GM18858 (cell line): Measurements from ENCODE around the gene SOX10.
"Not testable (repeated sequence)": the region's sequence is repeated elsewhere in the genome, so short reads cannot be mapped to it uniquely, and the experiment has no call there.

Experiments
- ATAC-seq: cut with Tn5 transposase; IDR thresholded peaks from one replicate; pipeline ENCODE4 v1.9.1; 2021; ENCODE audit not compliant: unreplicated experiment

Gene SOX10

GRCh38 chr22:37986371-37986770 is 2.0 kb upstream of the SOX10 start:
- ATAC-seq, result no peak

GRCh38 chr22:37985751-37986281 is 1.5 kb upstream of the SOX10 start:
- ATAC-seq, result no peak

DNA sequence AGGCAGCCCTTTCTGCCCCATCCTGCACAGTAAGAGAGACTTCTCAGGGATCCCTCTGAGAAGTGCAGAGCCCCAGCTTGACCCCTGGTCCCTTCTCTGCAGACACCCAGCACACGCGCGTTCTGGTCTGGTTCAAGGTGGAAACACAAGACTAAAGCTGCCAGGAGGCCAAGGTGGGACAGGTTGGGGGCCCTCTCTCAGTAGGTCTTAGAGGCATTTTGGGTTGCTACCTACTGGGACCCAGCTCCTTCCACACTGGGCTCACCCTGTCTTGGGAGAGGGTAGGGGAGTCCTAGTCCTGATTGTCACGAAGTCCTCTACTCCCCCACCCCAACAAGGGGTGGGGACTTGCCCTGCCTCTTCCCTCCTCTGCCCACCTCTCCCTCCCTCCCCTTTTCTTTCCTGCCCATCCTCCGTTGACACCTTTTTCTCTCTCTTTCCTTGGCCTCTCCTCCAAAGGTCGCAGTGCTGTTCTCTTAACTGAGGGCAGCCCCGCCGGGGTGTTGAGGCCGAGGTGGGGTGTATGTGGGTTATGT is 763 bp upstream of the SOX10 start:
- ATAC-seq, result no peak

DNA sequence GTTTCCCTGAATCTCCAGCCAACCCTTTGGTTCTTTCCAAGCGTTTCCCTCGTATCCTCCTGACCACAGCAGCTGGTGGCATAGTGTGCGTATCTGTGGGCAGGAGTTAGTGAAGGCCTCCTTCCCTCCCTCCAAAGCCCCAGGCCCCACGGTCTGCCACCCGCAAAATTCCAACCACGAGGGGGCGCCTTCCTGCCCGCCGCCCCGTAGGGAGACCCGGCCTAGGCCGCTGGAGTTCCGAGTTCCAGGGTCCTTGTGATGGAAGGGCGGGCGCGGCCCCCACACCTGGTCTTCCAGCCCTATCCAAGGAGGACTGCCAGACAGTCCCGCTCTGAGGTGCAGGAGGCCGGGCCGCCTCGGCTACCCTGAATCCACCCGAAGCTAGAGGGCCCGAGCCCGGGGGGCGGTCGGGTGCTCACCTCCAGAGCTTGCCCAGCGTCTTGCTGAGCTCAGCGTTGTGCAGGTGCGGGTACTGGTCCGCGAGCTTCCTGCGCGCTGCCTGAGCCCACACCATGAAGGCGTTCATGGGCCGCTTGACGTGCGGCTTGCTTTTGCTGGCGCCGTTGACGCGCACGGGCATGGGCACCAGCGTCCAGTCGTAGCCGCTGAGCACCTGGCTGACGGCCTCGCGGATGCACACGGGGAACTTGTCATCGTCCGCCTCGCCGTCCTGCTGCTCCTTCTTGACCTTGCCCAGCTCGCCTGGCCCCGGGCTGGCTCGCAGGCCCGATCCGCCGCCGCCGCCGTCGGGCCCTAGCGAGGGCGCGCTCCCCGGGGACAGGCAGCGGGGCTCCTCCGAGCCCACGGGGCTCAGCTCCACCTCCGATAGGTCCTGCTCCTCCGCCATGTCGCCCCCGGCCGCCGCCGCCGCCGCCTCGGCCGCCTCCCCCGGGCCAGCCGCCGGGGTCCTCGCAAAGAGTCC is 1.2 kb downstream of the SOX10 start:
- no peak for ATAC-seq

DNA sequence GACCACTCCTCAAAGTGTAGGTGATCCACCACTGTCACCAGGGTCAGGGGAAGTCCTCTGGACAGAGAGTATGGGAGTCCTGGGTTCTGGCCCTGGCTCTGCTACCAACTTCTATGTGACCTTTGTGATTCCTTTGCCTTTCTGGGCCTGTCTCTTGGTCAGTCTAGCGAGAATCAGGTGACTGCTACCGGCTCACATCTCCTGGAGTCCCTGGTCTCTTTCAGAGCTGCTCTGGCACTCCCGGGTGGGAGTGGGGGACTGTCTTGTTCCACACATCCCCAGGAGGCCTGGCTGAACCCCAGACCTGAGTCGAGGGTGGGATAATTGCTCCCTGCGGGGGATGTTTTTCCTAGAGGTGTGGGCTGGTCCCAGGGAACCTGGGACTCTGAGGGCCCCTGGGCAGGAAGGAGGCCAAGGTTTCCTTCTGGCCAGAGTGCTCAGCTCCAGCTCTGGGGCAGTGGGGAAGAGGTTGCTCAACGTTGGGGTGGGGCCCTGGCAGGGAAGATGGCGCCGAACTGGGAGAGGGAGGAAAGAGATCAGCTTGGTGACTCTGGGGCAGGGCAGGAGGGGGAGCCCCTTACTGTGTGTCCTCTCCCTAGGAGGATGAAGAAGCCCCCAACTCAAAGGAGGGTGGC is 2.1 kb downstream of the SOX10 start:
- ATAC-seq, result no peak

DNA sequence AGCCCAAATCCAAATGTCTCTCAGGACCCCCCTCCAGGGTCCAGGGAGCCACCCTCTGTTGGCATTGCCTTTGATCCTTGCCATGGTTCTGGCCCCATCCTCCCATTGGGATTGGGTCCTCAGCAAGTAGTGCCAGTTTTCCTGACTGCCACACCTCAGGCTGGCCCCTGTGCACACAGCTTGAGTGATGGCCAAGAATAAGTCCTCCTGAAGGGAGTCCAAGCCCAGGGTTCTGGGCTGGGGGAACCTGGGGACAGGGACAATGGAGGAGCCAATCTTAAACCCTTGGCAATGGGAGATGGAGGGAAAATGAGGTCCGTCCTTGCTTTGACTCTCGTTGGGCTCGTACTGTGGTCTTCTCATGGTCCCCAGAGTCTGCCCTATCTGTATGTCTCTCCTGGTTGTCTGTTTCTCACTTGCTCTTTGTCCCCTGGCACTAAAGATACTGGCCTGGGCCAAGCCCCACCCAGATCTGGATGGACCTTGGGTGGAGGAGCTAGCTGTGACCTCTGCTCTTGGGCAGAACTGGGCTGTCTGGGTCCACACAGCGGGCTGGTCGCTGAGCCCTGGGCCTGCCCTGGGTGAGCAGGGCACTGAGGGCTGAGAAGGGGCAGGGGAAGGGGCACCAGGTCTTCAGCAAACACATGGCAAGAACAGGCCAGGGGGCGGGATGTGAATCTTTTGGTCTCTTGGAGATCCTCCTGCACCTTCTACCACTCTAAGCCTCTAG is 2.9 kb downstream of the SOX10 start:
- ATAC-seq, result no peak

DNA sequence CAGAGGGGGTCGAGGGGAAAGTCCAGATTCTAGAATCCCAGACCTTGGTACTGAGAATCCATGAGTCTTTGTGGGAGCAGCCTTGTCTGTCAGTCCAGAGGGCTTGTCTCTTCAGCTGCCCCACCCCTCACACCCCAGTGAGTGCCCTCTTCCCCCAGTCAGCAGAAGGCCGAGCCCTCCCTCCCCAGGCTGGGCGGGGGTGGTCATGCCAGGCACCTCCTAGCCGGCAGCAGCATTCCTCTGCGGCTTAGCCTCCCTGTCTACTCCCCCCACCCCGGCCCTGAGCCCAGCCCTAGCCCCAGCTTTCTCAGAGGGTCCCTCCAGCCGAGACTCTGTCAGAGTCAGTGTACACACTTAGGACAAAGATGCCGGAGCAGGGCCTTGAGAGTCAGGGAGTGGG is 4.6 kb downstream of the SOX10 start:
- ATAC-seq, result no peak

GRCh38 chr22:37976547-37976946 is 7.8 kb downstream of the SOX10 start:
- ATAC-seq, result no peak

DNA sequence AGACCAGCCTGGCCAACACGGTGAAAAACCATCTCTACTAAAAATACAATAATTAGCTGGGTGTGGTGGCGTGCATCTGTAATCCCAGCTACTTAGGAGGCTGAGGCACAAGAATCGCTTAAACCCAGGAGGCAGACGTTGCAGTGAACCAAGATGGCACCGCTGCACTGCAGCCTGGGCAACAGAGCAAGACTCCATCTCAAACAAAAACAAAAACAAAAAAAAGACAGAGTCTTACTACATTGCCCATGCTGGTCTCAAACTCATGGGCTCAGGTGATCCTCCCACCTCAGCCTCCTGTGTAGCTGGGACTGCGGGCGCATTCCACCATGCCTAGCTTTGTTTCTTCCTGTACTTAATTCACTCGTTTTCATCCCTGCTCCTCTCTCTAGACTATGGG is 8.3 kb downstream of the SOX10 start:
- ATAC-seq, result not testable (repeated sequence)

DNA sequence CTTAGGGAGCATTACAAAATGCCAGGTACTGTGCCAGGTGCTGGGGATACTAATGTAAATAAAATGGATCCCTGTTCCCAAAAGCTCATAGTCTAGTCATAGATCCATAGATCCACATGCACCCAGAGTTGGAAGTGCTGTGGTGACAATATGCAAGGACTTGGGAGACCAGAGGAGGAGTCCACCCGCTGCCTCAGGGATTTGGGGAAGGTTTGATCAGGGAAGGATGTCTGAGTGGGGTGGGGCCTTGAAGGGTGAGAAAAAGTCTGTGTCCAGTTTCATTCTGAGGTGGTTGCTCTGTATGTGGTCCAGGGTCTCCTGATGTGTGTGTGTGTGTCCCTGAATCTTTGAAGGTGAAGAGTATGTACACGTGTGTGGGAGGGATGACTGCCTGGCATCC is 9.2 kb downstream of the SOX10 start:
- no peak for ATAC-seq

DNA sequence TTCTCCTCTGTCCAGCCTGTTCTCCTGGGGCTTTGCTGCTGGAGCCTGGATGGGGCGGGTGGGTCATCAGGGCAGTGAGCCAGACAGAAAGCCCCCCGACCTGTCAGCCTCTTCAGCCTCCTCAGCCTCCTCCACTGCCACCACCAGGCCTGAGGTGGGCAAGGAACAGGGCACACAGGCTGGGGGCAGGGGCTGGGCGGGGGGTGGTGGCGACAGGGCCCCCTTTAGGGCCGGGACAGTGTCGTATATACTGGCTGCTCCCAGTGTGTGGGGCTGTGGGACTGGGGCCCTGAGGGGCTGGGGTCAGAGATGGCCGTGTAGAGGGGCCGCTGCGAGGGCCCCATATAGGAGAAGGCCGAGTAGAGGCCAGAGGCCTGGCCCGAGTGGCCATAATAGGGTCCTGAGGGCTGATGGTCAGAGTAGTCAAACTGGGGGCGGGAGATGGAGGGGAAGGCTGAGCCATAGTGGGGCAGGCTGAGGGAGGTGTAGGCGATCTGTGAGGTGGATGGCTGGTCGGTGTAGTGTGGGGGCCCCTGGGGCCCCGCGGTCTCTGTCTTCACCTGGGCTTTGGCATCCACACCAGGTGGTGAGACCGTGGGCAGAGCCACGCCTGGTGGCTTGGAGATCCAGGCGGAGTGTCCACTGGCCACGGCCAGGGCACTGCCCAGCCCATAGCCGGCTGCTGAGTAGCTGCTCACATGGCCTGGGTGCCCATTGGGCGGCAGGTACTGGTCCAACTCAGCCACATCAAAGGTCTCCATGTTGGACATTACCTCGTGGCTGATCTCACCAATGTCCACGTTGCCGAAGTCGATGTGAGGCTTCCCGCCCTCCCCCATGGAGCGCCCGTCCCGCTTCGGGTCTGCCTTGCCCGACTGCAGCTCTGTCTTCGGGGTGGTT is 10.8 kb downstream of the SOX10 start:
- no peak for ATAC-seq

GRCh38 chr22:37972527-37972926 is 11.8 kb downstream of the SOX10 start:
- no peak for ATAC-seq

DNA sequence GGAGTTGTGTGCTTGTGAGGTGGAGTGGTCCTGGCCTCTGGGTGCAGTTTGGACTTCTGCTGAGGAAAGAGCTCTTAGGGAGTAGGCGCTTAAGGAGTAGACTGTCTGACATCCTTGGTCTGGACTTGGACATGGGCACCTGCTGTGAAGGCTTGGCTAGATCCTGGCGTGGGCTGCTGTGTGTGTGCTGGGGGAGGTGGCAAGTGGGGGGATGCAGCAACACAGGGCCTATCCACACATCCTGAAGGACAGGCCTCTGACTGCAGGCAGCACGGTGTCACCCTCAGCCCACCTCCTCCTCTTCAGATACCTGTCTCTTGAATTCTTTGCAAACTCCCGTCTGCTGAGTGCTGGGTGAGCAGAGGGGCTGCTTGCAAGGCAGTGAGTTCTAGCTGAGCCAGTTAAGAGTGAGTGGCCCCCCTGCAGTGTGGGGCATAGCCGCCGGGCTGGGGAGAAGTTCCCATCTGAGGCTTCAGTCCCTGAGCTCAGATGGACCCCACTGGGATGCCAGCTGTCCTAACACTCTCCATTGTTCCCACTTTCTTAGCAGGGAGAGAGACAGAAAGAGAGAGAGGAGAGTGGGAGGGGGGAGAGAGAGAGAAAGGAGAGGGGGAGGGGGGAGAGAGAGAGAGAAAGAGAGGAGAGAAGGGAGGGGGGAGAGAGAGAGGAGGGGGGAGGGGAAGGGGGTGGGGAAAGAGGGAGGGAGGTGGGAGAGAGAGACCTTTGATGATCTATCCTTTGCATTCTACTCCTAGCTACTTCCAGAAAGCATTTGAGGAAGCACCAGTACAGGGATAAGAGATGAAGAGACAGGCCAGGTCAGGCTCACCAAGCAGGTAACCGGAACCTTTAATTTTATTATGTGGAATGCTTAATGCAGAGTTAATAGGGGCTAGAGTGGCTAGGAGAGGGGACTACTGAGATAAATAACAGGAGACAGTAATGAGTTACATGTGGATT is 12.6 kb downstream of the SOX10 start:
- no peak for ATAC-seq

GRCh38 chr22:37970864-37971263 is 13.5 kb downstream of the SOX10 start:
- ATAC-seq, result no peak

GRCh38 chr22:37968452-37969251 is 15.7 kb downstream of the SOX10 start:
- ATAC-seq, result no peak

- no peak for ATAC-seq
These were observed 16.5 kb downstream of the SOX10 start for GRCh38 chr22:37967637-37968451.

DNA sequence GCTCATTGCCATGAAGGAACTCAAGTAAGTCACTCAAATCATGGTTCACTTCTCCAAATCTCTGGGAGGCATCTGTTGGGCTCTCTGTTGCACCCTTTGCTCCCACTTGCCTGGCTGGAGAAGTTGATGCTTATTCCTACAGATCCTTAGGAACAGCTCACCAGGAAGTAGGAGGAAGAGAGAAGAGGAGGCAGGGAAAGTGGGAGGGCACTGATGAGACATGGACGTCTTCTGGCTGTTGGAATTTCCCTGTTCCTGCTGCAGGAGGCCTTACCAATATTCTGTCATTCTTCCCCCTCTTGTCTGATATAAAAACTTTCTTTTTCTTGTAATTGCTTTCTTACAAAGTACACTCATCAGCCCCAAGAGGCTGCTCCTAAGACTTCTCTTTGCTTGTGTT is 17.2 kb downstream of the SOX10 start:
- ATAC-seq, result no peak
